ENCODE results near the gene NR5A2.

NR5A2 gene

GRCh38 chr1:200176798-200177197 lies 149.3 kb downstream of the NR5A2 start:
- no peak overlapping the region for H3K4me3 ChIP-seq (ENCODE audit: low read depth, low read length, poor library complexity, severe bottlenecking)
- no peaks in the 10 kb centered on the region for H3K9me3 ChIP-seq (ENCODE audit: low read length)
- no peak overlapping the region for H3K9ac ChIP-seq (ENCODE audit: low read length)
- H3K27ac ChIP-seq (ENCODE audit: low read depth, low read length, poor library complexity, severe bottlenecking) = no peak overlapping the region
- H3K9me2 ChIP-seq (ENCODE audit: low read depth, low read length) = no peaks in the 10 kb centered on the region
- H3F3A ChIP-seq (ENCODE audit: insufficient read depth, low read length) = no peaks in the 10 kb centered on the region
- no peak overlapping the region for H2AFZ ChIP-seq (ENCODE audit: low read length)
- H3K4me2 ChIP-seq (ENCODE audit: low read length) = no peak overlapping the region
- TF ChIP-seq EZH2 (IDR thresholded peaks at IDR 0.05; ENCODE audit: borderline replicate concordance, low read length) = no peak
- TF ChIP-seq CTCF (IDR thresholded peaks at IDR 0.05; ENCODE audit: low read length) = no peak
- H3K4me1 ChIP-seq (ENCODE audit: insufficient read depth, low read length, severe bottlenecking) = no peaks in the 10 kb centered on the region
- no peaks in the 10 kb centered on the region for H3K36me3 ChIP-seq (ENCODE audit: insufficient read depth, low read length)
- no peaks in the 10 kb centered on the region for H3K79me2 ChIP-seq (ENCODE audit: insufficient read depth, low read length)
- no peaks in the 10 kb centered on the region for H3K27me3 ChIP-seq (ENCODE audit: insufficient read depth, low read length)
- no peaks in the 10 kb centered on the region for H4K20me1 ChIP-seq (ENCODE audit: insufficient read depth, low read length)

- Histone ChIP-seq H3K79me2 (ENCODE audit: insufficient read depth, low read length) (no peaks in the 10 kb centered on the region), H3K4me3 (ENCODE audit: low read depth, low read length, poor library complexity, severe bottlenecking) (no peak overlapping the region), H3K4me1 (ENCODE audit: insufficient read depth, low read length, severe bottlenecking) (no peaks in the 10 kb centered on the region), H3K27ac (ENCODE audit: low read depth, low read length, poor library complexity, severe bottlenecking) (no peak overlapping the region), H3K4me2 (ENCODE audit: low read length) (no peak overlapping the region), H3F3A (ENCODE audit: insufficient read depth, low read length) (no peaks in the 10 kb centered on the region), H3K9me2 (ENCODE audit: low read depth, low read length) (no peaks in the 10 kb centered on the region), H3K36me3 (ENCODE audit: insufficient read depth, low read length) (no peaks in the 10 kb centered on the region), H2AFZ (ENCODE audit: low read length) (no peak overlapping the region), H3K9ac (ENCODE audit: low read length) (no peak overlapping the region), H3K9me3 (ENCODE audit: low read length) (no peaks in the 10 kb centered on the region), H4K20me1 (ENCODE audit: insufficient read depth, low read length) (no peaks in the 10 kb centered on the region), H3K27me3 (ENCODE audit: insufficient read depth, low read length) (no peaks in the 10 kb centered on the region)
- TF ChIP-seq CTCF (IDR thresholded peaks at IDR 0.05; ENCODE audit: low read length) (no peak), EZH2 (IDR thresholded peaks at IDR 0.05; ENCODE audit: borderline replicate concordance, low read length) (no peak)
Measured at GRCh38 chr1:200178340-200178739, 150.8 kb downstream of the NR5A2 start.

GRCh38 chr1:200179126-200179780 lies 151.7 kb downstream of the NR5A2 start:
- no peak overlapping the region for H2AFZ ChIP-seq (ENCODE audit: low read length)
- no peak for TF ChIP-seq CTCF (IDR thresholded peaks at IDR 0.05; ENCODE audit: low read length)
- no peak for TF ChIP-seq EZH2 (IDR thresholded peaks at IDR 0.05; ENCODE audit: borderline replicate concordance, low read length)
- H4K20me1 ChIP-seq (ENCODE audit: insufficient read depth, low read length) = no peaks in the 10 kb centered on the region
- no peaks in the 10 kb centered on the region for H3K79me2 ChIP-seq (ENCODE audit: insufficient read depth, low read length)
- no peaks in the 10 kb centered on the region for H3K27me3 ChIP-seq (ENCODE audit: insufficient read depth, low read length)
- H3K27ac ChIP-seq (ENCODE audit: low read depth, low read length, poor library complexity, severe bottlenecking) = no peak overlapping the region
- no peaks in the 10 kb centered on the region for H3F3A ChIP-seq (ENCODE audit: insufficient read depth, low read length)
- no peaks in the 10 kb centered on the region for H3K9me2 ChIP-seq (ENCODE audit: low read depth, low read length)
- H3K4me1 ChIP-seq (ENCODE audit: insufficient read depth, low read length, severe bottlenecking) = peaks cover 6% of the 10 kb centered on the region
- no peak overlapping the region for H3K4me3 ChIP-seq (ENCODE audit: low read depth, low read length, poor library complexity, severe bottlenecking)
- H3K4me2 ChIP-seq (ENCODE audit: low read length) = no peak overlapping the region
- no peaks in the 10 kb centered on the region for H3K9me3 ChIP-seq (ENCODE audit: low read length)
- no peaks in the 10 kb centered on the region for H3K36me3 ChIP-seq (ENCODE audit: insufficient read depth, low read length)
- H3K9ac ChIP-seq (ENCODE audit: low read length) = no peak overlapping the region

Data from OCI-LY1 (cell line).